ENCODE data around the gene ATG16L1. TPM values are rescaled to one million over a fixed set of nuclear protein-coding genes. Genes with fewer than 3 reads are reported as not detected.

Gene ATG16L1
- polyA plus RNA-seq, 3 donors from 2014 or later, result 9.3 to 16.4 (median 13.2) TPM

DNA sequence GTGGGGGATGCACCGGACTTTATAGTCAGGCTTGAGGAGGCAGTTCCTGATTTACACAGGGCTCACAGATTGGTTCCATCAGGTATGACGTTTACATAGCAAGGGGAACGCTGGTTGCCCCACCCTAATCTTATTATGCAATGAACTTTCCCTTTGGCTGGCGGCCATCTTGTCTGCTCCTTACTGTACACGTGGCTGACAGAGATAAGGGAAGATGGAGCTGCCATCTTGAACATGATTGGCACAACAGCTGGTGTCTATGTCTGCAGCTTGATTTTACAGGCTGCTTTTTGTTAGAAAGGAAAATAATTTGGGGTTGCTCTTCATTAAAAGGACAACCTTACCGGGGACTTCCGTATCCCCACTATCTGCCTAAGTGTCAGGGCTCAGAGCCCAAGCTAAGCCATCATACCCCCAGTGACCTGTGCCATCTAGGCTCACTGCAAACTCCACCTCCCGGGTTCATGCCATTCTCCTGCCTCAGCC lies 33.5 kb upstream of the ATG16L1 start:
- Mint-ChIP-seq H3K4me3 (no peak overlapping the region), H3K36me3 (peaks cover 0 to 20% (median 5%) of the 10 kb centered on the region in 3 donors), H3K9me3 (no peaks in the 10 kb centered on the region), H3K4me1 (no peaks in the 10 kb centered on the region), H3K27ac (peak overlapping the region in 1 of 6 donors; percentile 25), H3K27me3 (ENCODE audit: low read depth in 3 of 3) (peaks cover 2 to 11% (median 5%) of the 10 kb centered on the region in 3 donors)
- no peak for DNase-seq

DNA sequence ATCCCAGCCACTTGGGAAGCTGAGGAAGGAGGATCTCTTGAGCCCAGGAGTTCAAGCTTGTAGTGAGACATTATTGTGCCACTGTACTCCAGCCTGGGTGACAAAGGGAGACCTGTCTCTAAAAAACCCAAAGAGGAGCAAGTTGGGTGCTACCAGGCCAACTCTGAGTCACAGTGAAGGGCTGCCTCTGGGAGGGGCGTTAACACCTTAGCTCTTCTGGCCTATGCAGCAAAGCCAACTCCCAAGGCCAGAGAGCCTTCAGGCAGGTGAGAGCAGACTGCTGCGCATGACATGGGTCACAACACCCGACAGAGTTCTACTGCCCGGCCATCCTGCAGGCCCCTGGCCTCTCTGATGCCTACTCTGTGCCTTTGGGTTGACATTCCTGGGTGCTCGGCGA lies 32.6 kb upstream of the ATG16L1 start:
- H3K27me3 Mint-ChIP-seq (ENCODE audit: low read depth in 3 of 3), result peaks cover 2 to 5% (median 2%) of the 10 kb centered on the region in 3 donors
- DNase-seq, result no peak
- H3K4me3 Mint-ChIP-seq, result no peak overlapping the region
- H3K36me3 Mint-ChIP-seq, result peaks cover 0 to 15% (median 0%) of the 10 kb centered on the region in 3 donors
- no peaks in the 10 kb centered on the region for H3K4me1 Mint-ChIP-seq
- no peaks in the 10 kb centered on the region for H3K9me3 Mint-ChIP-seq
- peak overlapping the region in 1 of 6 donors; percentile 25 for H3K27ac Mint-ChIP-seq

DNA sequence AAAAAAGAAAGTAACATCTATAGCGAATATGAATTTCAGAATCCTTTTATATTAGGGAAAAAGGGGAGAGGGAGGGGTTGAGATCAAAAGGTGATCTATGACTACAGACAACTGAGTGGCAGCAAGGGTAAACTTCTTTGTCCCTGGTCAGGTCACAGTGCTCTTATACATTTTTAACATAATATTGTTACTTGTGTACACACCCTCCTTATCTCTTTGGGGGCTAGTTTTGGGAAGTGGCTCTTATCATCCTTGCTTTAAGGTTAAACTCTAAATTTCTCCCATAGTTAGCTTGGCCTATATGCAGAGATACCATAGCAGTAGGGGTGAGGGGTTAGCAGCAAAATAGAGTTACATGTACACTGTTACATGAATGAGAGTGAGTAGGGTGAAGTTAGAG lies 31.6 kb upstream of the ATG16L1 start:
- no peak overlapping the region for H3K4me3 Mint-ChIP-seq
- H3K27me3 Mint-ChIP-seq (ENCODE audit: low read depth in 3 of 3), result peaks cover 2 to 5% (median 2%) of the 10 kb centered on the region in 3 donors
- H3K27ac Mint-ChIP-seq, result no peak overlapping the region
- DNase-seq, result no peak
- H3K4me1 Mint-ChIP-seq, result no peaks in the 10 kb centered on the region
- H3K9me3 Mint-ChIP-seq, result no peaks in the 10 kb centered on the region
- H3K36me3 Mint-ChIP-seq, result peaks cover 0 to 19% (median 0%) of the 10 kb centered on the region in 3 donors

DNA sequence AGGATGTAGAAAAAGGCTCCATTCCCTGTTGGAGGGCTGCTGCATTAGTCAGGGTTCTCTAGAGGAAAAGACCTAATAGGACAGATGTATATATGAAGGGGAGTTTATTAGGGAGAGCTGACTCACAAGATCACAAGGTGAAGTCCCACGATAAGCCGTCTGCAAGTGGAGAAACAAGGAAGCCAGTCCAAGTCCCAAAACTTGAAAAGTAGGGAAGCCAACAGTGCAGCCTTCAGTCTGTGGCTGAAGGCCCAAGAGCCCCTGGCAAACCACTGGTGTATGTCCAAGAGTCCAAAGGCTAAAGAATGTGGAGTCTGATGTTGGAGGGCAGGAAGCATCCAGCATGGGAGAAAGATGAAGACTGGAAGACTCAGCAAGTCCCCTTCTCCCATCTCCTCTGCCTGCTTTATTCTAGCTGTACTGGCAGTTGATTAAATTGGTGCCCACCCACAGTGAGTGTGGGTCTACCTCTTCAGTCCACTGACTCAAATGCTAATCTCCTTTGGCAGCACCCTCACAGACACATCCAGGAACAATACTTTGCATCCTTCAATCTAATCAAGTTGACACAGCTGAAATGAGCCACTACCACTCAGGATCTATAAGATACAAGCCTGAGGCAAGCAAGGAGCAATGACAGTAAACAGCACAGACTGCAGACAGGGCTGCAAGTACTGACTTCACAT lies 30.0 kb upstream of the ATG16L1 start:
- Mint-ChIP-seq H3K4me3 (no peak overlapping the region), H3K27ac (peak overlapping the region in 1 of 6 donors; percentile 11), H3K4me1 (no peaks in the 10 kb centered on the region), H3K27me3 (ENCODE audit: low read depth in 3 of 3) (peaks cover 2 to 7% (median 2%) of the 10 kb centered on the region in 3 donors), H3K36me3 (peaks cover 0 to 19% (median 3%) of the 10 kb centered on the region in 3 donors), H3K9me3 (no peaks in the 10 kb centered on the region)
- no peak for DNase-seq

DNA sequence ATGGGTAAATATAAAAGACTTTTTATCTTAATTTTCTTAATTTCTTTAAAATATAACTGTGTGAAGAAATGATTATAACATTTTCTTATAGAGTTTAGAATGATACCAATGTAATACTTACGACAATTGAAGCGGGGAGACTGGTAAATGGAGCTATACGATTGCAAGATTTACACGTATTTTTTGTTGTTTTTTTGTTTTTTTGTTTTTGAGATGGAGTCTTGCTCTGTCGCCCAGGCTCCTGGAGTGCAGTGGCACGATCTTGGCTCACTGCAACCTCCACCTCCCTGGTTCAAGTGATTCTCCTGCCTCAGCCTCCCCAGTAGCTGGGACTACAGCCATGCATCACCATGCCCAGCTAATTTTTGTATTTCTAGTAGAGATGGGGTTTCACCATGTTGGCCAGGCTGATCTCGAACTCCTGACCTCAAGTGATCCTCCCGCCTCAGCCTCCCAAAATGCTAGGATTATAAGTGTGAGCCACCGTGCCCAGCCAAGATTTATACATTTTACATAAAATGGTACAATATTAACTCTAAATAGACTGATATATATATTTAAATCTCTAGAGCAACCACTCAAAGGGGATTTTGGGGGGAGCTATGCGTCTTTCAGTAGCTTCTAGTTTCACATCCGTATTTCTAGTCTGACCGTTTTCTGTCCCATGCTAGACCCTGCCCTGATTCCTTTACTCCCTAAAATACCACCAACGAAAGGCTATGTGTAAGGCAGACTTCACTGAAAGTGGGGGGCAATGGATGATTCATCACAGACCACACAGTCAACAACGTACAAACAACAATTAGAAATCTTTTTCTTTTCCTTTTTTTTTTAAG lies 28.2 kb upstream of the ATG16L1 start:
- H3K27me3 Mint-ChIP-seq (ENCODE audit: low read depth in 3 of 3), result peaks cover 2 to 7% (median 3%) of the 10 kb centered on the region in 3 donors
- H3K4me3 Mint-ChIP-seq, result no peak overlapping the region
- no peak for DNase-seq

DNA sequence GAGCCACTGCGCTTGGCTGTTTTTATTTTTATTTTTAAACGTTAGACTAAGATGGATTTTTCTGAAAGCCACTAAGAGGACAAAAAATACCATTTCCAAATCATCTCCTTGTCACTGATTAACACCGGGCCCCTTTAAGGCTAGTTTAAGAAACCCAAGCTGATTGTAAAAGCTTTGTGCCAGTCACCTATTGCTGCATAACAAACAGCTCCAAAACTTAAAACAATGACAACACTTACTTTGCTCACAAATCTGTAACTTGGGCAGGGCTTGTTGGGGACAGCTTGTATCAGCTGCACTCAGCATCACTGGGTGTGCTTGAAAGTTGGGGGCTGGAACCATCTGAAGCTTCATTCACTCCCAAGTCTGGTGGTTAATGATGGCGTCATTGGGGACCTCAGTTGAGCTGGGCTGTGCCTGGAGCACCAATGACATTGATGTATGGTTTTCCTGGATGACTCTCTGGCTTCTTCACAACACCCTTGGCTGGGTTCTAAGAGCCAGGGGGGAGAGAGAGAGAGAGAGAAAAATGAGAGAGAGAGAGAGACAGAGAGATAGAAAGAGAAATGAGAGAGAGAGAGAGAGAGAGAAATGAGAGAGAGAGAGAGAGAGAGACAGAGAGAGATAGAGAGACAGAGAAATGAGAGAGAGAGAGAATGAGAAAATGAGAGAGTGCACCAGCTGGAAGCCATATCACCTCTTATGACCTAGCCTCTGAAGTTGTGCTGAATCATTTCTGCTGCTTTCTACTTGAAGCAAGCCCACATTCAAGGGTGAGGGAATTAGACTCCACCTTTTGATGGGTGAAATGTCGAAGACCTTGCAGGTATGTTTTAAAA lies 26.0 kb upstream of the ATG16L1 start:
- peak overlapping the region in 1 of 5 donors; percentile 28 for H3K4me3 Mint-ChIP-seq
- peaks cover 2 to 5% (median 4%) of the 10 kb centered on the region in 3 donors for H3K27me3 Mint-ChIP-seq (ENCODE audit: low read depth in 3 of 3)
- DNase-seq, result no peak
- peaks cover 0 to 7% of the 10 kb centered on the region in 2 donors for H3K4me1 Mint-ChIP-seq
- no peaks in the 10 kb centered on the region for H3K9me3 Mint-ChIP-seq
- H3K36me3 Mint-ChIP-seq, result peaks cover 0 to 19% (median 3%) of the 10 kb centered on the region in 3 donors
- H3K27ac Mint-ChIP-seq, result no peak overlapping the region

More for the DNA sequence above, 28.2 kb upstream of the ATG16L1 start:
- Mint-ChIP-seq H3K27ac (no peak overlapping the region), H3K36me3 (peaks cover 0 to 16% (median 3%) of the 10 kb centered on the region in 3 donors), H3K4me1 (no peaks in the 10 kb centered on the region), H3K9me3 (no peaks in the 10 kb centered on the region)

DNA sequence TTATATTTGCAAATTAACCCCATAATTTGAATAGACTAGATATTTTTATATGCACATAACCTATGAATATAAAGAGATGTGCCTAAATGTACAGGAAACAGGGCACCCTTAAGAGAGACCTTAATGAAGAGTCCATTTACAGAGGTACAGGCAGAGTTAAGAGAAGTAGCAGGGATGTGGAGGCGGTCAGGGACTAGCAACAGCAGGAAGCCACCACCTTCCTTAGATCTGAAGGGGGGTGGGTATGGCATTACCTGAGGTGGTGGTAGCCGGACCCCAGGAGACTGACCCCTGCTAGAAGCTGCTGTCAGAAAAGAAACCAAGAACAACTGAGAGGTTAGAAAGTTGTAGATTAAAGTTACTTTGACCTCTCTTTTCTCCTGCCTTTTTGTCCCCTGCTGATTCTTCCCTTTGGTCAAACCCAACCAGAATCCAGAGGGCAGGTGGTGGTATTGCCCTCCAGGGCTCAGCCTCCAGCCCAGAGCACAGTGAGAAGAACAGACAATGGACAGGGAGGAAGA lies 24.9 kb upstream of the ATG16L1 start:
- Mint-ChIP-seq H3K36me3 (peaks cover 0 to 19% (median 3%) of the 10 kb centered on the region in 3 donors), H3K4me1 (peaks cover 4 to 14% of the 10 kb centered on the region in 2 donors), H3K27me3 (ENCODE audit: low read depth in 3 of 3) (peaks cover 2 to 5% (median 4%) of the 10 kb centered on the region in 3 donors), H3K9me3 (no peaks in the 10 kb centered on the region), H3K4me3 (no peak overlapping the region), H3K27ac (peak overlapping the region in 1 of 6 donors; percentile 37)
- DNase-seq, result no peak

DNA sequence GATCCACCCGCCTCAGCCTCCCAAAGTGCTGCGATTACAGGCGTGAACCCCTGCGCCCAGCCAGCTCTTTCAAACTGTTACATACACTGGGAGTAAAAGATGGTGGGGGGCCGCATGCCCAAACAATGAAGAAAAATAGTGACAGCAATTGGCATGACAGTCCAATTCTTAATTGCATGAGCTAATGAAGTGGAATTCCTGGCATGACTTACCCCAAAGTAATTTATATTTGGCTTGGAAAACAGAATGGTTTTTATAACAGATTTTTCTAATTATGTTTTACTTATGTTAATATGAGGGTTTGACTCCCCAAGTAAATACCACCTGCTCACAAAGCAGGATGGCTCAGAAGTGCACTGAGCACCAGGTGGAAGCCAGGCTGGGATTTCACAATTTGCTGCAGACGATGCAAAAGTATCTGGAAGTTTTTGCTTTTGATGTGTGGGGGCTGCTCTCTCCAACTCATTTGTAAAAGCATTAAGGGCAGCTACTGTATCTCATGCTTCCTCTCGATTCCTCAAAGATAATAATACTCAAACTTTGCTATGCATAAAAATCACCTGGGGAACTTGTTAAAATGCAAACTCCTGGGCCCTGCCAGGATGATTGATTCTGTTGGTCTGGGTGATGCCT lies 24.0 kb upstream of the ATG16L1 start:
- Mint-ChIP-seq H3K27ac (no peak overlapping the region), H3K27me3 (ENCODE audit: low read depth in 3 of 3) (peaks cover 2 to 3% (median 2%) of the 10 kb centered on the region in 3 donors), H3K9me3 (no peaks in the 10 kb centered on the region)

DNA sequence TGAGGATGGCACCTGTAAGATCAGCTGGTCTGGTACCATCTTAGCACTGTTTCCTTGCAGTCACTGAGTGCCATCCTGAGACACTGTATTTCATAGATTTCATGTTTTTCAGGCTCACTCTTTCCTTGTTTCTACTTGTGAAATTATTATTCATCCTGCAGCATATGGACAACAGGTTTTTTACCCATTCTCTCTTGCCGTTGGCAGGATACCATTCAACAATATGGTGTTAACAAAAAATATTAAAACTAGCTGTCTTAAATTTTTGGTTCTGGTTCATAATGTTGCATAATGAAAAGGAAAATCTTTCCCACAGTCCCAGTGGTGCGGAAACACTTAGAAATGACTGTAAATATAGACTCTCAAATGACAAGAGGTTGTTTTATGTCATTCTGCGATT lies 23.1 kb upstream of the ATG16L1 start:
- Mint-ChIP-seq H3K4me1 (peaks cover 4 to 17% of the 10 kb centered on the region in 2 donors), H3K36me3 (peaks cover 0 to 12% (median 3%) of the 10 kb centered on the region in 3 donors), H3K27me3 (ENCODE audit: low read depth in 3 of 3) (peaks cover 2 to 3% (median 2%) of the 10 kb centered on the region in 3 donors), H3K4me3 (no peak overlapping the region), H3K27ac (no peak overlapping the region), H3K9me3 (no peaks in the 10 kb centered on the region)
- DNase-seq, result no peak

More for the DNA sequence above, 24.0 kb upstream of the ATG16L1 start:
- H3K4me1 Mint-ChIP-seq, result peaks cover 4 to 14% of the 10 kb centered on the region in 2 donors
- H3K36me3 Mint-ChIP-seq, result peaks cover 0 to 12% (median 3%) of the 10 kb centered on the region in 3 donors
- no peak overlapping the region for H3K4me3 Mint-ChIP-seq
- DNase-seq, result no peak

DNA sequence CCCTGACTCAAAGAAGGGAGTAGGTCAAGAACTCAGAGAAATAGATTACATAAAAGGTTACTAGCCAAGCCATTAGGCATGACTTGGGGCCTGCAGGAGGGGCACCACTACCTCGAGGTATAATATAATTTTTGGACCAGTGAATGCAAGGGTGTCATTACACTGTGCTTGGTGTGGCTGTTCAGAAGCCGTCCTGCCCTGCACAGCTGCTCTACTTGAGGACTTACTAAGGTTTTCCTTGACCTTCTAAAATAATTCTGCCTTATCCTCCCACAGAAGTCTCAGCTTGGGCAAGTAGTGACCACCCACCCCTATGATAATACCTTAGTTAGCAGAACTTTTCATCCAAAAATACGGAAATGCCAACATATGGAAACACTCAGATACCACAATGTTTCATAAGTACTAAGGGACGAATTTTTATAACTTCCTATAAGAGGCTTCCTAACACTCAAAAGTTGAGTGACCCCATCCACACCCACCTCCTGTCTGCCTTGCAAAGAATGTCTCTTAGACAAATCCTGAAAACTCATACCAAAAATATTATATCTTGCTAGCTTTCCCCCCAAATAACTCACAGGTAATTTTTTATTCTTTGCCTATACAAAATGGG lies 17.7 kb upstream of the ATG16L1 start:
- DNase-seq, result no peak

DNA sequence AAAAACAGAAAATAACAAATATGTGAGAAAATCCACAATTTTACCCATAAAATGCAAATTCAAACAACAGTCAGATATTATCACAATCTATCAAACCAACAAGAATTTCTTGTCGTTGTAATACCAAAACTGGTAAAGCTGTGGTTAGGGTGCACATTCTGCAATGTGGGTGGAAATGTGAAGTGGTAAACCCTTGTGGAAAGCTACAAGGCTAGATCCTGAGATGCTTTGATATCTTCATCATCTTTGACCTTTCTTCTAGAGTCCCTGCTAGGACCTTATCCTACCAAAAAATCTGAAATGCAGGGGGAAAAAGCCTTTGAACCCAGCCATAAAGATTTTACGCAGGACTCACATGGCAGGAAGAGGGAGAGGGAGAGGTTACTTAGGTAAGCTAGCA lies 17.2 kb upstream of the ATG16L1 start:
- H3K4me1 Mint-ChIP-seq, result peaks cover 33 to 60% of the 10 kb centered on the region in 2 donors
- peak overlapping the region in 2 of 6 donors; percentile 14 to 59 for H3K27ac Mint-ChIP-seq
- DNase-seq, result peak in 1 of 3 donors; percentile 20
- H3K27me3 Mint-ChIP-seq (ENCODE audit: low read depth in 3 of 3), result peaks cover 4 to 5% (median 5%) of the 10 kb centered on the region in 3 donors
- no peaks in the 10 kb centered on the region for H3K9me3 Mint-ChIP-seq
- H3K36me3 Mint-ChIP-seq, result peaks cover 0 to 6% (median 3%) of the 10 kb centered on the region in 3 donors
- H3K4me3 Mint-ChIP-seq, result peak overlapping the region in 1 of 5 donors; percentile 73

More for the DNA sequence above, 17.7 kb upstream of the ATG16L1 start:
- H3K4me1 Mint-ChIP-seq, result peaks cover 28 to 55% of the 10 kb centered on the region in 2 donors
- H3K36me3 Mint-ChIP-seq, result peaks cover 0 to 6% (median 3%) of the 10 kb centered on the region in 3 donors
- H3K9me3 Mint-ChIP-seq, result no peaks in the 10 kb centered on the region
- peak overlapping the region in 1 of 5 donors; percentile 73 for H3K4me3 Mint-ChIP-seq
- H3K27ac Mint-ChIP-seq, result peak overlapping the region in 2 of 6 donors; percentile 14 to 59
- peaks cover 2 to 5% (median 5%) of the 10 kb centered on the region in 3 donors for H3K27me3 Mint-ChIP-seq (ENCODE audit: low read depth in 3 of 3)

DNA sequence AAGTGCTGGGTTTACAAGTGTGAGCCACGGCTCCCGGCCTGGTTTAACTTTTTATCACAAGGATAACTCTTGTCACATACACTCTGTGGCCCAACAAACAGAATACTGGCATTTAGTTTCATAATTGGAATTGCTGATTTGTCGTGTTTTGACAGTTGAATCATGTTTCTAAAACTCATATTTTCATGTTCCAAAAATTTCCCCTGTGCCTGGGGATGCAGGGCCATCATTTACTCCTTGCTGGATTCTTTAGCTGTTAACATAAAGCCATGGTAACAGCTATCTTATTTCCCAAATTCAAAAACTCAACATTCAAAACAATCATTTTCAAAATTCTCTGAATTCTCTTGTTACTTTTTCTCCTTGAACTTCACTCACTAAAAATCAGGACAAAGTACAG lies 16.5 kb upstream of the ATG16L1 start:
- peaks cover 4 to 5% (median 5%) of the 10 kb centered on the region in 3 donors for H3K27me3 Mint-ChIP-seq (ENCODE audit: low read depth in 3 of 3)
- no peak for DNase-seq
- peaks cover 0 to 3% (median 3%) of the 10 kb centered on the region in 3 donors for H3K36me3 Mint-ChIP-seq
- H3K4me1 Mint-ChIP-seq, result peaks cover 40 to 66% of the 10 kb centered on the region in 2 donors
- peaks cover 0 to 1% (median 0%) of the 10 kb centered on the region in 6 donors for H3K9me3 Mint-ChIP-seq
- no peak overlapping the region for H3K27ac Mint-ChIP-seq
- no peak overlapping the region for H3K4me3 Mint-ChIP-seq

Measured in immature natural killer cell (primary cell).